Measurements from ENCODE around the gene TBCD.

Gene TBCD

GRCh38 chr17:82872591-82873520, 121.0 kb downstream of the TBCD start:
- no peak for DNase-seq

- DNase-seq: no peak
Measured at GRCh38 chr17:82873521-82873920, 121.7 kb downstream of the TBCD start.

- DNase-seq: no peak
Measured at GRCh38 chr17:82874011-82874835, 122.4 kb downstream of the TBCD start.

- DNase-seq: no peak
Measured at GRCh38 chr17:82875407-82875856, 123.6 kb downstream of the TBCD start.

GRCh38 chr17:82876149-82876548, 124.3 kb downstream of the TBCD start:
- DNase-seq: no peak

- DNase-seq: no peak
Measured at GRCh38 chr17:82876602-82877379, 124.9 kb downstream of the TBCD start.

- DNase-seq: no peak
Measured at GRCh38 chr17:82878527-82878926, 126.7 kb downstream of the TBCD start.

GRCh38 chr17:82879241-82879640, 127.4 kb downstream of the TBCD start:
- DNase-seq: no peak

GRCh38 chr17:82880620-82881323, 128.9 kb downstream of the TBCD start:
- DNase-seq: no peak

GRCh38 chr17:82881324-82881823, 129.5 kb downstream of the TBCD start:
- DNase-seq: no peak

- DNase-seq: no peak
Measured at GRCh38 chr17:82881900-82882714, 130.2 kb downstream of the TBCD start.

GRCh38 chr17:82882715-82883418, 131.0 kb downstream of the TBCD start:
- DNase-seq: peak; percentile 72 to 74

- no peak for DNase-seq
Measured at GRCh38 chr17:82883419-82884031, 131.7 kb downstream of the TBCD start.

GRCh38 chr17:82884341-82884969, 132.6 kb downstream of the TBCD start:
- no peak for DNase-seq

GRCh38 chr17:82884970-82885353, 133.1 kb downstream of the TBCD start:
- peak in 1 of 2 donors; percentile 32 for DNase-seq

- DNase-seq: no peak
Measured at GRCh38 chr17:82887255-82888164, 135.6 kb downstream of the TBCD start.

- DNase-seq: no peak
Measured at GRCh38 chr17:82888583-82889495, 137.0 kb downstream of the TBCD start.

All from stimulated activated CD4-positive, alpha-beta T cell treated with anti-CD3 and anti-CD28 coated beads, Interleukin-2, amount 100 ng/mL, for 24 hours (primary cell).